NT2/D1 (cell line): Measurements from ENCODE around the gene C3orf70.
A peak's percentile ranks its signal among the peaks of the same experiment; 100 is the strongest.

Experiments
- DNase-seq: peaks from one replicate; pipeline ENCODE4 v3.0.0-alpha.2; 2011; ENCODE audit warnings: low read depth, low spot score
- H3K27me3 ChIP-seq: 2 replicates; pipeline ENCODE4 v1.6.0; 2011; ENCODE audit warnings: mild to moderate bottlenecking; ENCODE audit not compliant: insufficient read length, insufficient read depth
- H3K36me3 ChIP-seq: 2 replicates; pipeline ENCODE4 v1.6.1; 2011; ENCODE audit warnings: mild to moderate bottlenecking, low read length, mixed read lengths; ENCODE audit not compliant: insufficient read depth, insufficient read length
- H3K4me1 ChIP-seq: 2 replicates; pipeline ENCODE4 v1.5.1; 2011; ENCODE audit not compliant: insufficient read depth, insufficient read length
- H3K4me3 ChIP-seq: 2 replicates; pipeline ENCODE4 v1.5.1; 2011; ENCODE audit warnings: low read depth; ENCODE audit not compliant: insufficient read length
- H3K9ac ChIP-seq: 2 replicates; pipeline ENCODE4 v1.6.0; 2011; ENCODE audit warnings: low read depth; ENCODE audit not compliant: insufficient read length
- H3K9me3 ChIP-seq: 2 replicates; pipeline ENCODE4 v1.5.1; 2011; ENCODE audit warnings: mild to moderate bottlenecking, low read length; ENCODE audit not compliant: insufficient read depth
- SUZ12 ChIP-seq: IDR thresholded peaks from 2 replicates; pipeline ENCODE4 v1.6.1; 2011; ENCODE audit not compliant: insufficient read length, insufficient read depth; ENCODE audit errors: extremely low read depth
- YY1 ChIP-seq: IDR thresholded peaks from 2 replicates; pipeline ENCODE4 v1.6.1; 2011; ENCODE audit not compliant: insufficient read length, insufficient read depth
- ZNF274 ChIP-seq: IDR thresholded peaks from 2 replicates; pipeline ENCODE4 v1.6.1; 2011; ENCODE audit warnings: mild to moderate bottlenecking, low read depth, low read length

C3orf70 gene

GRCh38 chr3:185152410-185153170 lies at the start of gene C3orf70:
TSS of gene C3orf70 (minus strand) at chr3:185153060. CDS start at chr3:185152823, 237 bp downstream.
- peaks cover 44% of the 10 kb centered on the region for H3K27me3 ChIP-seq
- H3K36me3 ChIP-seq, result no peaks in the 10 kb centered on the region
- no peaks in the 10 kb centered on the region for H3K9me3 ChIP-seq
- H3K4me3 ChIP-seq, result peak within 1 kb of the TSS; percentile 63
- TF ChIP-seq YY1 (no peak), ZNF274 (no peak), SUZ12 (no peak)
- DNase-seq, result peak; percentile 33
- H3K9ac ChIP-seq, result peak within 1 kb of the TSS; percentile 83
- H3K4me1 ChIP-seq, result peaks cover 5% of the 10 kb centered on the region

- Histone ChIP-seq H3K4me3 (no peak overlapping the region), H3K4me1 (no peaks in the 10 kb centered on the region), H3K9ac (no peak overlapping the region), H3K36me3 (peaks cover 19% of the 10 kb centered on the region), H3K27me3 (no peaks in the 10 kb centered on the region), H3K9me3 (no peaks in the 10 kb centered on the region; the same call in 1 of the 2 replicates)
- no peak for DNase-seq
- no peak for TF ChIP-seq YY1
- TF ChIP-seq ZNF274, result no peak
- no peak for TF ChIP-seq SUZ12
Observed at GRCh38 chr3:185200639-185201038, 47.8 kb upstream of the C3orf70 start.

GRCh38 chr3:185199671-185200070 lies 46.8 kb upstream of the C3orf70 start:
- TF ChIP-seq ZNF274 (no peak), SUZ12 (no peak), YY1 (no peak)
- DNase-seq, result no peak
- Histone ChIP-seq H3K4me1 (no peaks in the 10 kb centered on the region), H3K9ac (no peak overlapping the region), H3K36me3 (peaks cover 19% of the 10 kb centered on the region), H3K4me3 (no peak overlapping the region), H3K9me3 (peaks cover 9% of the 10 kb centered on the region; the same call in 1 of the 2 replicates), H3K27me3 (no peaks in the 10 kb centered on the region)

GRCh38 chr3:185199206-185199605 lies 46.3 kb upstream of the C3orf70 start:
- Histone ChIP-seq H3K9ac (no peak overlapping the region), H3K36me3 (peaks cover 16% of the 10 kb centered on the region), H3K27me3 (no peaks in the 10 kb centered on the region), H3K9me3 (peaks cover 10% of the 10 kb centered on the region; the same call in 1 of the 2 replicates), H3K4me1 (no peaks in the 10 kb centered on the region), H3K4me3 (no peak overlapping the region)
- no peak for TF ChIP-seq YY1
- TF ChIP-seq SUZ12, result no peak
- TF ChIP-seq ZNF274, result no peak
- no peak for DNase-seq

- H3K36me3 ChIP-seq, result peaks cover 18% of the 10 kb centered on the region
- no peaks in the 10 kb centered on the region for H3K4me1 ChIP-seq
- no peak overlapping the region for H3K9ac ChIP-seq
- H3K27me3 ChIP-seq, result no peaks in the 10 kb centered on the region
- TF ChIP-seq SUZ12, result no peak
- no peak for TF ChIP-seq YY1
- no peak for TF ChIP-seq ZNF274
- no peak overlapping the region for H3K4me3 ChIP-seq
- no peak for DNase-seq
- peaks cover 10% of the 10 kb centered on the region; the same call in 1 of the 2 replicates for H3K9me3 ChIP-seq
Observed at GRCh38 chr3:185197068-185197467, 44.2 kb upstream of the C3orf70 start.

- peaks cover 10% of the 10 kb centered on the region; the same call in 1 of the 2 replicates for H3K9me3 ChIP-seq
- no peaks in the 10 kb centered on the region for H3K27me3 ChIP-seq
- no peak overlapping the region for H3K4me3 ChIP-seq
- peaks cover 12% of the 10 kb centered on the region for H3K36me3 ChIP-seq
- no peaks in the 10 kb centered on the region for H3K4me1 ChIP-seq
- no peak overlapping the region for H3K9ac ChIP-seq
- DNase-seq, result no peak
- no peak for TF ChIP-seq SUZ12
- TF ChIP-seq ZNF274, result no peak
- no peak for TF ChIP-seq YY1
Observed at GRCh38 chr3:185195652-185196051, 42.8 kb upstream of the C3orf70 start.

GRCh38 chr3:185188816-185189215 lies 36.0 kb upstream of the C3orf70 start:
- H3K9me3 ChIP-seq, result no peaks in the 10 kb centered on the region

More at GRCh38 chr3:185188816-185189215, 36.0 kb upstream of the C3orf70 start:
- no peak overlapping the region for H3K9ac ChIP-seq
- H3K4me1 ChIP-seq, result no peaks in the 10 kb centered on the region
- no peaks in the 10 kb centered on the region for H3K27me3 ChIP-seq
- TF ChIP-seq SUZ12 (no peak), ZNF274 (no peak), YY1 (no peak)
- no peak for DNase-seq
- H3K36me3 ChIP-seq, result peaks cover 12% of the 10 kb centered on the region
- no peak overlapping the region for H3K4me3 ChIP-seq
